Measurements from ENCODE around the gene AP3S1. TPM values are rescaled to one million over a fixed set of nuclear protein-coding genes. Genes with fewer than 3 reads are reported as not detected.

The AP3S1 gene
- total and polyA plus RNA-seq, 2 of the 13 experiments (the other 11 are each of a cell fraction or from before 2014, with no cell fraction given), result 50.5 to 85.9 TPM

DNA sequence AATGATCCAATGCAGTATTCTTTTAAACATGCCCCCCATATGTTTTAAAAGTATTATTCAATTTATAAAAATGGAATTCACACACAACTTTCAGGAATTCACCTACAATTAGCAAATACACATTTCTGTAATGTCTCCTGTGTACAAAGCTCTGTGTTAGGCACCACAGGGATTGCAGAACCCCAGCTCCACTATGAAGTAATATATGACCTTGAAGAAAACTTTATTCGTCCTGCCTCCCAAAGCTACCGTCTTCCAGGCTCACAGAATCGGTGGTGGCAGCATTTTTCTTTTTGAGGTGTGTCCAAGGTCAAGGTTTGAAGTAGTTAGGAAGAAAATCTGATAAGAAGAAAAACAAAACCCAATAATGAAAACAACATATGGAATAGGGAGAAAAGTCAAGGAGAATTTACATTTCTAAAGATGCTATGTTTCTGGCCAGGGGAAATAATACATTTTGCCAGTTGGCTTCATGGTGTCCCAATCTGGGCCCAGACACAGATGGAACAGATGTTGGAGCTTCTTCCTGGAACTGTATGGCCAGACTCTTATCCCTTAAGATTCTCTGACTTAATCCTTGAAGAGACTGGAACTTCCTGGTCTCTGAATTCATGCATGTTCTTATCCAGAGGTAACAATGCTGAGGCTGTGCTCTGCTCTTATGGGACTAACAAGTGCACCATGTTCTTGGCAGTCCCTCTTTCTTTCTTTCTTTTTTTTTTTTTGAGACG, 98.5 kb downstream of the AP3S1 start:
- BruUV-seq (replicated peaks), result no TSS peak
- 26% methylated on average over 4 of the region's 4 CpGs for WGBS (ENCODE audit: low lambda C conversion rate)
- H3K4me1 ChIP-seq (ENCODE audit: insufficient read depth, low read length), result no peaks in the 10 kb centered on the region
- no peak overlapping the region for H3K27ac ChIP-seq (ENCODE audit: extremely low read length, insufficient read depth, low read length)
- no peaks in the 10 kb centered on the region for H4K20me1 ChIP-seq (ENCODE audit: insufficient read depth, low read length)
- in situ Hi-C loops (cut with HindIII; ENCODE audit: extremely low pct_ligation_motif_present, low pct_unique_long_range_greater_than_20kb) (no loop called here), intact Hi-C loops (cut with micrococcal nuclease; ENCODE audit: unreplicated experiment) (no loop called here)
- no peak for DNase-seq (ENCODE audit: low spot score)
- no peaks in the 10 kb centered on the region; a peak in 1 of 5 replicates for H3K27me3 ChIP-seq (ENCODE audit: control insufficient read depth in 1 of 2, insufficient read depth in 2 of 2, low read length in 2 of 2)
- no peak for FAIRE-seq
- TF ChIP-seq MED8 (CRISPR knock-in tag; IDR thresholded peaks at IDR 0.05; ENCODE audit: insufficient replicate concordance) (no peak), ZNF207 (IDR thresholded peaks at IDR 0.05; ENCODE audit: borderline replicate concordance) (no peak), ARNT2 (CRISPR knock-in tag; IDR thresholded peaks at IDR 0.05; ENCODE audit: low read depth) (no peak), SNRNP70 (IDR thresholded peaks at IDR 0.05; ENCODE audit: low read depth, low read length) (no peak), TEAD3 (CRISPR knock-in tag; optimal IDR thresholded peaks at IDR 0.05; ENCODE audit: borderline replicate concordance) (no peak), CHD2 (IDR thresholded peaks at IDR 0.05; ENCODE audit: low read depth, low read length) (no peak), KDM3A (CRISPR knock-in tag; IDR thresholded peaks at IDR 0.05; ENCODE audit: low read depth) (no peak), ZKSCAN5 (CRISPR knock-in tag; IDR thresholded peaks at IDR 0.05) (no peak), ZNF414 (CRISPR knock-in tag; IDR thresholded peaks at IDR 0.05) (no peak), MEF2D (CRISPR knock-in tag; IDR thresholded peaks at IDR 0.05) (no peak), ATF7 (IDR thresholded peaks at IDR 0.05) (no peak), ATF7 (CRISPR knock-in tag; IDR thresholded peaks at IDR 0.05) (no peak)
- TF ChIP-seq, protein P1, sequence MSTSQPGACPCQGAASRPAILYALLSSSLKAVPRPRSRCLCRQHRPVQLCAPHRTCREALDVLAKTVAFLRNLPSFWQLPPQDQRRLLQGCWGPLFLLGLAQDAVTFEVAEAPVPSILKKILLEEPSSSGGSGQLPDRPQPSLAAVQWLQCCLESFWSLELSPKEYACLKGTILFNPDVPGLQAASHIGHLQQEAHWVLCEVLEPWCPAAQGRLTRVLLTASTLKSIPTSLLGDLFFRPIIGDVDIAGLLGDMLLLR (CRISPR knock-in tag; IDR thresholded peaks at IDR 0.05), result no peak
- no peaks in the 10 kb centered on the region for H3K9me3 ChIP-seq (ENCODE audit: low read length)
- no peak overlapping the region for H3K4me2 ChIP-seq (ENCODE audit: low read depth, low read length)
- H3K36me3 ChIP-seq (replicated peaks in 1 of 2; ENCODE audit: control insufficient read depth in 1 of 2, insufficient read depth in 2 of 2, low read length in 2 of 2), result no peaks in the 10 kb centered on the region
- no peaks in the 10 kb centered on the region for H3K79me2 ChIP-seq (ENCODE audit: insufficient read depth, low read length)
- no peak overlapping the region for H2AFZ ChIP-seq (ENCODE audit: low read length)
- H3K4me3 ChIP-seq (replicated peaks in 1 of 3; ENCODE audit: insufficient read depth in 1 of 3, low read depth in 2 of 3, low read length in 3 of 3), result no peak overlapping the region
- ChIA-PET POLR2A (no interaction called here), CTCF (ENCODE audit: low intra/inter-chr PET ratio, low total read pairs) (no interaction called here)
- no peak for ATAC-seq
- no peak overlapping the region for H3K9ac ChIP-seq (ENCODE audit: insufficient read depth, low read depth, low read length)

Measured in HepG2 (cell line).